Activated B cell treated with CpG ODN at 0.5 μM for 24 hours (primary cell): ENCODE results near the gene EEIG2. TPM values are rescaled to one million over a fixed set of nuclear protein-coding genes. Genes with fewer than 3 reads are reported as not detected.
"Not testable (repeated sequence)": the region's sequence is repeated elsewhere in the genome, so short reads cannot be mapped to it uniquely, and the experiment has no call there.

Experiments
- ATAC-seq: fragments of 200-7000 bp; cut with Tn5 transposase; one replicate; pipeline ENCODE4 v1.10.0; 2021; ENCODE audit warnings: low read depth, mild to moderate bottlenecking, moderate library complexity
- CTCF ChIA-PET: fragments of 350-600 bp; sonication (Branson Sonifier 250); formaldehyde crosslinking; loops from one replicate; lab custom pipeline; 2021; ENCODE audit warnings: antibody characterized with exemption; lab: Charles Lee
- POLR2A ChIA-PET: fragments of 350-600 bp; sonication (Branson Sonifier 250); formaldehyde crosslinking; loops from one replicate; lab custom pipeline; 2021; ENCODE audit warnings: antibody characterized with exemption; lab: Charles Lee
- DNase-seq: peaks from one replicate; pipeline ENCODE4 v3.0.0; 2022
- H3K27ac Mint-ChIP-seq: one replicate; pipeline ENCODE4 v1.8.0; 2020; ENCODE audit warnings: mixed read lengths
- H3K27me3 Mint-ChIP-seq: one replicate; pipeline ENCODE4 v1.8.0; 2021; ENCODE audit warnings: mixed read lengths
- H3K36me3 Mint-ChIP-seq: one replicate; pipeline ENCODE4 v1.8.0; 2021; ENCODE audit warnings: low read depth, mixed read lengths
- H3K4me1 Mint-ChIP-seq: one replicate; pipeline ENCODE4 v1.8.0; 2021; ENCODE audit warnings: mixed read lengths
- H3K4me3 Mint-ChIP-seq: one replicate; pipeline ENCODE4 v1.8.0; 2020; ENCODE audit warnings: mild to moderate bottlenecking, mixed read lengths
- H3K9me3 Mint-ChIP-seq: one replicate; pipeline ENCODE4 v1.8.0; 2020; ENCODE audit warnings: mixed read lengths
- intact Hi-C: fragments of 100-400 bp; cut with micrococcal nuclease; formaldehyde crosslinking; loops from one replicate; pipeline ENCODE4 v1.15.1; 2024
- total RNA-seq: library from RNA; stranded (reverse); gene quantifications from 2 replicates; pipeline ENCODE4 v1.2.3, GENCODE V29; 2022
- TF ChIP-seq, protein P1 (sequence below): fragments of 200-600 bp; IDR thresholded peaks from one replicate; pipeline ENCODE4 v1.8.0; 2022; ENCODE audit warnings: antibody characterized with exemption, mild to moderate bottlenecking

The EEIG2 gene
- total RNA-seq, 1 donor from 2014 or later: 7.0 TPM

DNA sequence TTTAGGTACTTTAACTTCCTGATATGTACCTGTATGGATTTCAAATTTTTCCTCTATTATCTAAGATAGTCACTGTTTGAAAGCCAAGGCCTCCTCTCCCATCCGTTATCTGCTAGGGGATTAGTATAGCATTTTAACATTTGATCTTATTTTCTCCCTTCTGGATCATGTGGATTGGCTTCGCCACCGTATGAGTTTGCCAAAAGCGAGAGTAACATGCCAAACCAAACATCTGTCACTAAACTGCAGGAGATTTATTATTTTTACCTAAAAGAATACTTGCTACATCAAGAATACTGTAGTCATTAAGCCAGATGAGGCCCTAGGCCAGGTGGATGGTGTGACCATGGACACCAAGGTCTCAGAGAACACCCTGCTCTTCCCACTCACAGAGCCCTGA, 28.5 kb upstream of the EEIG2 start:
- Mint-ChIP-seq H3K36me3 (no peaks in the 10 kb centered on the region), H3K27me3 (peaks cover 7% of the 10 kb centered on the region), H3K27ac (no peak overlapping the region), H3K4me1 (no peaks in the 10 kb centered on the region), H3K4me3 (no peak overlapping the region), H3K9me3 (peaks cover 3% of the 10 kb centered on the region)
- ATAC-seq: no peak
- POLR2A ChIA-PET: no interaction called here
- DNase-seq: no peak
- intact Hi-C loops: no loop called here
- CTCF ChIA-PET: interaction anchor here (2.0 kb wide), 1 partner anchor 29 kb away, joined by 6 read pairs; the partner anchor contains the start of gene EEIG2
- TF ChIP-seq, protein P1, sequence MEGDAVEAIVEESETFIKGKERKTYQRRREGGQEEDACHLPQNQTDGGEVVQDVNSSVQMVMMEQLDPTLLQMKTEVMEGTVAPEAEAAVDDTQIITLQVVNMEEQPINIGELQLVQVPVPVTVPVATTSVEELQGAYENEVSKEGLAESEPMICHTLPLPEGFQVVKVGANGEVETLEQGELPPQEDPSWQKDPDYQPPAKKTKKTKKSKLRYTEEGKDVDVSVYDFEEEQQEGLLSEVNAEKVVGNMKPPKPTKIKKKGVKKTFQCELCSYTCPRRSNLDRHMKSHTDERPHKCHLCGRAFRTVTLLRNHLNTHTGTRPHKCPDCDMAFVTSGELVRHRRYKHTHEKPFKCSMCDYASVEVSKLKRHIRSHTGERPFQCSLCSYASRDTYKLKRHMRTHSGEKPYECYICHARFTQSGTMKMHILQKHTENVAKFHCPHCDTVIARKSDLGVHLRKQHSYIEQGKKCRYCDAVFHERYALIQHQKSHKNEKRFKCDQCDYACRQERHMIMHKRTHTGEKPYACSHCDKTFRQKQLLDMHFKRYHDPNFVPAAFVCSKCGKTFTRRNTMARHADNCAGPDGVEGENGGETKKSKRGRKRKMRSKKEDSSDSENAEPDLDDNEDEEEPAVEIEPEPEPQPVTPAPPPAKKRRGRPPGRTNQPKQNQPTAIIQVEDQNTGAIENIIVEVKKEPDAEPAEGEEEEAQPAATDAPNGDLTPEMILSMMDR: no peak

DNA sequence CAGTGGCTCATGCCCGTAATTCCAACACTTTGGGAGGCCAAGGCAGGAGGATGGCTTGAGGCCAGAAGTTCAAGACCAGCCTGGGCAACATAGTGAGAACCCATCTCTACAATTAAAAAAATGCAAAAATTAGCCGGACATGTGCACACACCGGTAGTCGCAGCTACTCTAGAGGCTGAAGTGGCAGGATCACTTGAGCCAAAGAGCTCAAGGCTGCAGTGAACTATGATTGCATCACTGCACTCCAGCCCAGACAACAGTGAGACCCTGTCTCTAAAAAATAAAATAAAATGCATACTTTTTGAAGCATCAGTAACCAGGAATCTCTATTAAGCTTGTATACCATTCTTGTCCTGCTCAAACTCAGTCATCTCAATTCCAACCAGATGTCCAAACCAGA, 27.2 kb upstream of the EEIG2 start:
- Mint-ChIP-seq H3K27me3 (peaks cover 3% of the 10 kb centered on the region), H3K27ac (no peak overlapping the region), H3K4me1 (no peaks in the 10 kb centered on the region), H3K4me3 (no peak overlapping the region), H3K9me3 (peaks cover 4% of the 10 kb centered on the region), H3K36me3 (no peaks in the 10 kb centered on the region)
- POLR2A ChIA-PET: no interaction called here
- intact Hi-C loops: no loop called here
- DNase-seq (no peak), ATAC-seq (no peak)
- CTCF ChIA-PET: no interaction called here
- TF ChIP-seq, protein P1: no peak

DNA sequence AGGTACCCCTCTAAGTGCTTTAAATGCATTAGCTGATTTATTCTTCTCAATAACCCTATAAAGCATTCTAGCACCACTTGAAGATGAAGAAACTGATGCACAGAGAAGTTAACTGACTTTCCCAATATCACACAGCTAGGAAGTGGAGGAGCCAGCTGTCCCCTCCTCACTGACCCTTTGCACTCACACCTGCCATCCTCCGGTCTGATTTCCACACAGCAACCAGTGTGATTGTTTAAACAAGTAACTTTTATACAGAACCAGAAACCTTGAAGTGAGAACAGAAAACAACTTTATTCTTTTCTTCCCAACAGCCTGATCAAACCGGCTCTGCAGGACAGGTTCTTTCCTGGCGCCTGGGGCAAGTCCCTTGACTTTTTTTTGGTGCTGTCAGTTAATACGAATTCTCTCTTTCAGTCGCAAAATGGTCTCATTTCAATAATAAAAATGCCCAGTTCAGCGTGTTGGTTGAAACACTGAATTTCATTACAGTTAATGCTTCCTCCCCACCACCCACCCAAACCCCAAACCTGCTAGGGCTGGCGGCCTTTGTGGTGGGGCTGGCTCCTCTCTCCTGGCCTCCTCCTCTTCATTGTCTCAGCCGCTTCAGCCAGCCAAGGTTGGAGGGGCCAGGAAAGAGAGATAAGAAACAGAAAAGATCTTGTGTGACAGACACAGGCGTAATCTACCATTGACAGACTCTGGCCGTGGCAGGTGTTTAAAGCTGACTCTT, 26.4 kb upstream of the EEIG2 start:
- TF ChIP-seq, protein P1: no peak

DNA sequence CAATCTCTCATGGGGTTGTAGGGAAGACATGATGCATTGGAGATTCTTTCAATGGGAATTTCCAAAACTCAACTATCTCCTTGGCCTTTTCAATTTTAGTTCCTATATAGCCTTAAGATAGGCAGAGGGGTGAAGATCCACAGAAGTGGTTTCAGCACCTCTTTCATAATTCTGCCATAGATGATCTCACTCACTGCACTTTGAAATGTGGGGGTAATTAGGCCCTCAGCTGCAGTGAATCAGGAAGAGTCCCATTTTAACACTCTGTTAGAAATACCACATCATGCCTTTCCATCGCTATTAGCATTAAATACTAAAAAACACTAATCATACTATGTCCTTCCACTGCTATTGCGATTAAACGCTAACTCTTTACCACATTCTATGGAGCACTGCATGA, 25.1 kb upstream of the EEIG2 start:
- peaks cover 9% of the 10 kb centered on the region for H3K9me3 Mint-ChIP-seq
- ATAC-seq (no peak), DNase-seq (no peak)
- H3K36me3 Mint-ChIP-seq: no peaks in the 10 kb centered on the region
- CTCF ChIA-PET: no interaction called here
- TF ChIP-seq, protein P1: no peak
- peaks cover 3% of the 10 kb centered on the region for H3K27me3 Mint-ChIP-seq
- no peak overlapping the region for H3K27ac Mint-ChIP-seq
- peaks cover 3% of the 10 kb centered on the region for H3K4me1 Mint-ChIP-seq
- no peak overlapping the region for H3K4me3 Mint-ChIP-seq
- intact Hi-C loops: no loop called here
- POLR2A ChIA-PET: no interaction called here

More for the DNA sequence above, 26.4 kb upstream of the EEIG2 start:
- intact Hi-C loops: no loop called here
- H3K9me3 Mint-ChIP-seq: peaks cover 9% of the 10 kb centered on the region
- DNase-seq: no peak
- peaks cover 3% of the 10 kb centered on the region for H3K27me3 Mint-ChIP-seq
- ChIA-PET CTCF (no interaction called here), POLR2A (no interaction called here)
- H3K4me3 Mint-ChIP-seq: no peak overlapping the region
- no peaks in the 10 kb centered on the region for H3K36me3 Mint-ChIP-seq
- ATAC-seq: no peak
- peaks cover 3% of the 10 kb centered on the region for H3K4me1 Mint-ChIP-seq
- no peak overlapping the region for H3K27ac Mint-ChIP-seq

DNA sequence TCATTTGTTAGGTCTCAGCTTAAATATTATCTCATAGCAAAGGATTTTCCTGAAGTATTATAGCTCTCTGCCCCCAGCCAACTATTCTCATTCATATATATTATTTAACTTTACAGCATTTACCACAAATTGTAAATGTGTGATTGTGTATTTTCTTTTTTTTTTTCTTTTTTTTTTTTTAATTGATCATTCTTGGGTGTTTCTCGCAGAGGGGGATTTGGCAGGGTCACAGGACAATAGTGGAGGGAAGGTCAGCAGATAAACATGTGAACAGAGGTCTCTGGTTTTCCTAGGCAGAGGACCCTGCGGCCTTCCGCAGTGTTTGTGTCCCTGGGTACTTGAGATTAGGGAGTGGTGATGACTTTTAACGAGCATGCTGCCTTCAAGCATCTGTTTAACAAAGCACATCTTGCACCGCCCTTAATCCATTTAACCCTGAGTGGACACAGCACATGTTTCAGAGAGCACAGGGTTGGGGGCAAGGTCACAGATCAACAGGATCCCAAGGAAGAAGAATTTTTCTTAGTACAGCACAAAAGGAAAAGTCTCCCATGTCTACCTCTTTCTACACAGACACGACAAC, 24.5 kb upstream of the EEIG2 start:
- CTCF ChIA-PET, POLR2A ChIA-PET, H3K4me3 Mint-ChIP-seq, intact Hi-C loops, H3K4me1 Mint-ChIP-seq, H3K36me3 Mint-ChIP-seq, H3K27ac Mint-ChIP-seq, ATAC-seq, DNase-seq, H3K27me3 Mint-ChIP-seq, H3K9me3 Mint-ChIP-seq: not testable (repeated sequence)

DNA sequence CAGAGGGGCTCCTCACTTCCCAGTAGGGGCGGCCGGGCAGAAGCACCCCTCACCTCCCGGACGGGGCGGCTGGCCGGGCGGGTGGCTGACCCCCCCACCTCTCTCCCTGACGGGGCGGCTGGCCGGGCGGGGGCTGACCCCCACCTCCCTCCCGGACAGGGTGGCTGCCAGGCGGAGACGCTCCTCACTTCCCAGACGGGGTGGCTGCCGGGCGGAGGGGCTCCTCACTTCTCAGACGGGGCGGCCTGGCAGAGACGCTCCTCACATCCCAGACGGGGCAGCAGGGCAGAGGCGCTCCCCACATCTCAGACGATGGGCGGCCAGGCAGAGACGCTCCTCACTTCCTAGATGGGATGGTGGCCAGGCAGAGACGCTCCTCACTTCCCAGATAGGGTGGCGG, 23.9 kb upstream of the EEIG2 start:
- H3K4me3 Mint-ChIP-seq, H3K9me3 Mint-ChIP-seq, H3K27me3 Mint-ChIP-seq, CTCF ChIA-PET, POLR2A ChIA-PET, H3K27ac Mint-ChIP-seq, ATAC-seq, H3K4me1 Mint-ChIP-seq, intact Hi-C loops, H3K36me3 Mint-ChIP-seq, DNase-seq: not testable (repeated sequence)

DNA sequence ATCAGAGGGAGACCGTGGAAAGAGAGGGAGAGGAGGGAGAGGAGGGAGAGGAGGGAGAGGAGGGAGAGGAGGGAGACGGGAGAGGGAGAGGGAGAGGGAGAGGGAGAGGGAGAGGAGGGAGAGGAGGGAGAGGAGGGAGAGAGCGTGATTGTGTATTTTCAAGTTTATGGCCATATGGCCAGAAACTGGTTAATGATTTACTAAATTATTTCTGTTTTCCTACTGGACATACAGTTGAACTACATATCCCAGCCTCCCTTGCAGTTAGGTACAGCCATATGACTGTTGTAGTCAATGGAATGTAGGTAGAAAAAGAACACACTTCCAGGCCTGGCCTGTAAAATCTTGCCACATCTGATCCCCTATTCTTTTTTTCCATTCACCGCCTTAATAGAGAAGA, 23.1 kb upstream of the EEIG2 start:
- H3K9me3 Mint-ChIP-seq, H3K4me1 Mint-ChIP-seq, DNase-seq, H3K4me3 Mint-ChIP-seq, ATAC-seq, intact Hi-C loops, POLR2A ChIA-PET, H3K27ac Mint-ChIP-seq, H3K27me3 Mint-ChIP-seq, H3K36me3 Mint-ChIP-seq, CTCF ChIA-PET: not testable (repeated sequence)
